ENCODE data around the gene DNAJC30. TPM values are rescaled to one million over a fixed set of nuclear protein-coding genes. Genes with fewer than 3 reads are reported as not detected.

DNAJC30 gene
- polyA plus RNA-seq, 1 donor from 2014 or later: 1.3 TPM

DNA sequence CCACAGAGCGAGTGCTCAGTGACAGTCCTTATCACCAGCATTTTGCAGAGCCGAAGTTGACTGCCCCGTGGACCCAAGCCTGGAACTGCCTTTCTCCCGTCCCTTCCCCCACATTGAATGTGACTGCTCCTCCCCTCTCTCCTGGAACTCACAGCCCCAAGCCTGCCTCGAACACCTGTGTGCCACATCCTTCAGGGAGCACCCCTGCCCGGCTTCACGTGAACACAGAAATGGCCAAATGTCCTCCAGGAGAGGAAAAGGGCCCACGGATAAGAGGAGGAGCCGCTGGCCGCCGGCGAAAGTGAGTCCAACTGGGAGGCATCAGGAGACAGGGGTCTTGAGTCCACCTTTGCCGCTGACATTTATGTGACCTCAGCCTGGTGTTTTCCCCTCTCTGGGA lies 20.0 kb upstream of the DNAJC30 start:
- Histone ChIP-seq H3K79me2 (replicated peaks; ENCODE audit: insufficient read depth, low read length) (no peaks in the 10 kb centered on the region), H3K9me3 (ENCODE audit: low read length) (no peaks in the 10 kb centered on the region), H3K9me2 (ENCODE audit: insufficient read depth, low read length) (no peaks in the 10 kb centered on the region), H3K27ac (ENCODE audit: low read length) (no peak overlapping the region), H2AFZ (ENCODE audit: low read depth, low read length) (no peak overlapping the region), H3K27me3 (ENCODE audit: insufficient read depth, low read depth, low read length) (no peaks in the 10 kb centered on the region), H3K4me2 (ENCODE audit: low read length) (no peak overlapping the region), H3K9ac (ENCODE audit: low read length) (no peak overlapping the region), H3K36me3 (ENCODE audit: insufficient read depth, low read length) (no peaks in the 10 kb centered on the region), H3K4me3 (ENCODE audit: low read length) (no peak overlapping the region), H4K20me1 (ENCODE audit: insufficient read depth) (no peaks in the 10 kb centered on the region), H3F3A (ENCODE audit: insufficient read depth, low read length, poor library complexity, severe bottlenecking) (no peaks in the 10 kb centered on the region)
- no peak for TF ChIP-seq POLR2AphosphoS5 (IDR thresholded peaks at IDR 0.05)
- TF ChIP-seq TAF1 (IDR thresholded peaks at IDR 0.05; ENCODE audit: low read depth): no peak
- no peak for TF ChIP-seq CTCF (IDR thresholded peaks at IDR 0.05; ENCODE audit: poor library complexity, severe bottlenecking)
- no peak for TF ChIP-seq RAD21 (conservative IDR thresholded peaks at IDR 0.05)
- no peak for TF ChIP-seq EZH2 (IDR thresholded peaks at IDR 0.05; ENCODE audit: borderline replicate concordance, insufficient read depth, low read length, poor library complexity, severe bottlenecking)
- TF ChIP-seq SMC3 (conservative IDR thresholded peaks at IDR 0.05; ENCODE audit: poor library complexity): no peak
- TF ChIP-seq MXI1 (conservative IDR thresholded peaks at IDR 0.05; ENCODE audit: poor library complexity, severe bottlenecking): no peak
- TF ChIP-seq EP300 (conservative IDR thresholded peaks at IDR 0.05; ENCODE audit: poor library complexity, severe bottlenecking): no peak
- TF ChIP-seq, protein P1, sequence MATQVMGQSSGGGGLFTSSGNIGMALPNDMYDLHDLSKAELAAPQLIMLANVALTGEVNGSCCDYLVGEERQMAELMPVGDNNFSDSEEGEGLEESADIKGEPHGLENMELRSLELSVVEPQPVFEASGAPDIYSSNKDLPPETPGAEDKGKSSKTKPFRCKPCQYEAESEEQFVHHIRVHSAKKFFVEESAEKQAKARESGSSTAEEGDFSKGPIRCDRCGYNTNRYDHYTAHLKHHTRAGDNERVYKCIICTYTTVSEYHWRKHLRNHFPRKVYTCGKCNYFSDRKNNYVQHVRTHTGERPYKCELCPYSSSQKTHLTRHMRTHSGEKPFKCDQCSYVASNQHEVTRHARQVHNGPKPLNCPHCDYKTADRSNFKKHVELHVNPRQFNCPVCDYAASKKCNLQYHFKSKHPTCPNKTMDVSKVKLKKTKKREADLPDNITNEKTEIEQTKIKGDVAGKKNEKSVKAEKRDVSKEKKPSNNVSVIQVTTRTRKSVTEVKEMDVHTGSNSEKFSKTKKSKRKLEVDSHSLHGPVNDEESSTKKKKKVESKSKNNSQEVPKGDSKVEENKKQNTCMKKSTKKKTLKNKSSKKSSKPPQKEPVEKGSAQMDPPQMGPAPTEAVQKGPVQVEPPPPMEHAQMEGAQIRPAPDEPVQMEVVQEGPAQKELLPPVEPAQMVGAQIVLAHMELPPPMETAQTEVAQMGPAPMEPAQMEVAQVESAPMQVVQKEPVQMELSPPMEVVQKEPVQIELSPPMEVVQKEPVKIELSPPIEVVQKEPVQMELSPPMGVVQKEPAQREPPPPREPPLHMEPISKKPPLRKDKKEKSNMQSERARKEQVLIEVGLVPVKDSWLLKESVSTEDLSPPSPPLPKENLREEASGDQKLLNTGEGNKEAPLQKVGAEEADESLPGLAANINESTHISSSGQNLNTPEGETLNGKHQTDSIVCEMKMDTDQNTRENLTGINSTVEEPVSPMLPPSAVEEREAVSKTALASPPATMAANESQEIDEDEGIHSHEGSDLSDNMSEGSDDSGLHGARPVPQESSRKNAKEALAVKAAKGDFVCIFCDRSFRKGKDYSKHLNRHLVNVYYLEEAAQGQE (IDR thresholded peaks at IDR 0.05; ENCODE audit: borderline replicate concordance): no peak

DNA sequence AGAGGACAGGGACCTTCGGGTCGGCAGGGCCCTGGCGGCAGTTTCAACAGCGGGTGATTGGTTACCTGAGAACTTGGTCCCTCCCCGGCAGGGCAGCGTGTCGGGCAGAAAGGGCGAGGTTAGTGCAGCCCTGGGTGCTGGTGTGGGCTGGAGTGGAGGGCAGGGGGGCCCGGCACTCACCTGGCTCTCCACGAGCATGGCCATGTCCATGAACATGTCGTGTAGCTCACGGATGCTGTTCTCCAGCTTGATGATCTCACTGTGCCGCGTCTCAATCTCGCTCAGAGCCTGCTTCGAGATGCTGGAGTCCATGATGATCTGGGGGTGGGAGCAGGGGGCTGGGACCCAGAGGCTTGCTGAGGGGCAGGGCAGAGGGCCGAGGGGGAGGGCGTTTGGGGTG lies 19.4 kb upstream of the DNAJC30 start:
- TF ChIP-seq, protein P1 (IDR thresholded peaks at IDR 0.05; ENCODE audit: borderline replicate concordance): no peak
- no peak for TF ChIP-seq CTCF (IDR thresholded peaks at IDR 0.05; ENCODE audit: poor library complexity, severe bottlenecking)
- no peak for TF ChIP-seq SMC3 (conservative IDR thresholded peaks at IDR 0.05; ENCODE audit: poor library complexity)
- TF ChIP-seq EP300 (conservative IDR thresholded peaks at IDR 0.05; ENCODE audit: poor library complexity, severe bottlenecking): no peak
- TF ChIP-seq TAF1 (IDR thresholded peaks at IDR 0.05; ENCODE audit: low read depth): no peak
- TF ChIP-seq RAD21 (conservative IDR thresholded peaks at IDR 0.05): no peak
- no peak for TF ChIP-seq EZH2 (IDR thresholded peaks at IDR 0.05; ENCODE audit: borderline replicate concordance, insufficient read depth, low read length, poor library complexity, severe bottlenecking)
- TF ChIP-seq MXI1 (conservative IDR thresholded peaks at IDR 0.05; ENCODE audit: poor library complexity, severe bottlenecking): no peak
- TF ChIP-seq POLR2AphosphoS5 (IDR thresholded peaks at IDR 0.05): no peak
- H3K4me2 ChIP-seq (ENCODE audit: low read length): no peak overlapping the region
- no peaks in the 10 kb centered on the region for H3K79me2 ChIP-seq (replicated peaks; ENCODE audit: insufficient read depth, low read length)
- H3F3A ChIP-seq (ENCODE audit: insufficient read depth, low read length, poor library complexity, severe bottlenecking): no peaks in the 10 kb centered on the region
- no peaks in the 10 kb centered on the region for H3K36me3 ChIP-seq (ENCODE audit: insufficient read depth, low read length)
- no peak overlapping the region for H3K27ac ChIP-seq (ENCODE audit: low read length)
- no peaks in the 10 kb centered on the region for H3K27me3 ChIP-seq (ENCODE audit: insufficient read depth, low read depth, low read length)
- H2AFZ ChIP-seq (ENCODE audit: low read depth, low read length): no peak overlapping the region
- no peak overlapping the region for H3K4me3 ChIP-seq (ENCODE audit: low read length)
- H3K9me2 ChIP-seq (ENCODE audit: insufficient read depth, low read length): no peaks in the 10 kb centered on the region
- no peak overlapping the region for H3K9ac ChIP-seq (ENCODE audit: low read length)
- H3K9me3 ChIP-seq (ENCODE audit: low read length): no peaks in the 10 kb centered on the region
- no peaks in the 10 kb centered on the region for H4K20me1 ChIP-seq (ENCODE audit: insufficient read depth)
